ENCODE measurements around the gene MALRD1.
A peak's percentile ranks its signal among the peaks of the same experiment; 100 is the strongest.

MALRD1 gene

GRCh38 chr10:19606968-19607367 lies 558.4 kb downstream of the MALRD1 start:
- H3K27ac Mint-ChIP-seq: no peak overlapping the region
- peaks cover 3% of the 10 kb centered on the region for H3K9me3 Mint-ChIP-seq
- H3K27me3 Mint-ChIP-seq: no peaks in the 10 kb centered on the region
- no peak overlapping the region for H3K4me3 Mint-ChIP-seq
- H3K36me3 Mint-ChIP-seq (ENCODE audit: low read depth): no peaks in the 10 kb centered on the region
- H3K4me1 Mint-ChIP-seq (ENCODE audit: low read depth): no peaks in the 10 kb centered on the region

- H3K27me3 Mint-ChIP-seq: no peaks in the 10 kb centered on the region
- no peak overlapping the region for H3K4me3 Mint-ChIP-seq
Measured at GRCh38 chr10:19611775-19612174, 563.2 kb downstream of the MALRD1 start.

GRCh38 chr10:19616966-19617365 lies 568.4 kb downstream of the MALRD1 start:
- H3K9me3 Mint-ChIP-seq: peaks cover 13% of the 10 kb centered on the region
- no peaks in the 10 kb centered on the region for H3K27me3 Mint-ChIP-seq
- no peaks in the 10 kb centered on the region for H3K36me3 Mint-ChIP-seq (ENCODE audit: low read depth)
- H3K4me1 Mint-ChIP-seq (ENCODE audit: low read depth): no peaks in the 10 kb centered on the region
- H3K27ac Mint-ChIP-seq: no peak overlapping the region
- no peak overlapping the region for H3K4me3 Mint-ChIP-seq

More at GRCh38 chr10:19611775-19612174, 563.2 kb downstream of the MALRD1 start:
- H3K4me1 Mint-ChIP-seq (ENCODE audit: low read depth): no peaks in the 10 kb centered on the region
- H3K36me3 Mint-ChIP-seq (ENCODE audit: low read depth): no peaks in the 10 kb centered on the region
- H3K9me3 Mint-ChIP-seq: peaks cover 11% of the 10 kb centered on the region
- H3K27ac Mint-ChIP-seq: no peak overlapping the region

GRCh38 chr10:19620811-19621210 lies 572.2 kb downstream of the MALRD1 start:
- Mint-ChIP-seq H3K36me3 (ENCODE audit: low read depth) (no peaks in the 10 kb centered on the region), H3K4me1 (ENCODE audit: low read depth) (no peaks in the 10 kb centered on the region), H3K27ac (no peak overlapping the region), H3K4me3 (no peak overlapping the region), H3K27me3 (no peaks in the 10 kb centered on the region), H3K9me3 (peaks cover 5% of the 10 kb centered on the region)

- H3K36me3 Mint-ChIP-seq (ENCODE audit: low read depth): no peaks in the 10 kb centered on the region
- peaks cover 5% of the 10 kb centered on the region for H3K9me3 Mint-ChIP-seq
- no peak overlapping the region for H3K4me3 Mint-ChIP-seq
Measured at GRCh38 chr10:19623321-19623720, 574.7 kb downstream of the MALRD1 start.

GRCh38 chr10:19626156-19626555 lies 577.6 kb downstream of the MALRD1 start:
- Mint-ChIP-seq H3K27ac (no peak overlapping the region), H3K9me3 (no peaks in the 10 kb centered on the region), H3K36me3 (ENCODE audit: low read depth) (no peaks in the 10 kb centered on the region), H3K4me1 (ENCODE audit: low read depth) (no peaks in the 10 kb centered on the region), H3K4me3 (no peak overlapping the region), H3K27me3 (no peaks in the 10 kb centered on the region)

More at GRCh38 chr10:19623321-19623720, 574.7 kb downstream of the MALRD1 start:
- no peaks in the 10 kb centered on the region for H3K27me3 Mint-ChIP-seq
- no peaks in the 10 kb centered on the region for H3K4me1 Mint-ChIP-seq (ENCODE audit: low read depth)
- H3K27ac Mint-ChIP-seq: no peak overlapping the region

GRCh38 chr10:19628767-19629560 lies 580.4 kb downstream of the MALRD1 start:
- Mint-ChIP-seq H3K36me3 (ENCODE audit: low read depth) (no peaks in the 10 kb centered on the region), H3K4me1 (ENCODE audit: low read depth) (no peaks in the 10 kb centered on the region), H3K9me3 (peaks cover 5% of the 10 kb centered on the region), H3K27me3 (no peaks in the 10 kb centered on the region), H3K4me3 (no peak overlapping the region), H3K27ac (no peak overlapping the region)

- no peaks in the 10 kb centered on the region for H3K36me3 Mint-ChIP-seq (ENCODE audit: low read depth)
- peaks cover 5% of the 10 kb centered on the region for H3K9me3 Mint-ChIP-seq
- no peaks in the 10 kb centered on the region for H3K27me3 Mint-ChIP-seq
- H3K4me3 Mint-ChIP-seq: no peak overlapping the region
- H3K4me1 Mint-ChIP-seq (ENCODE audit: low read depth): no peaks in the 10 kb centered on the region
- no peak overlapping the region for H3K27ac Mint-ChIP-seq
Measured at GRCh38 chr10:19629567-19629966, 581.0 kb downstream of the MALRD1 start.

- Mint-ChIP-seq H3K4me3 (no peak overlapping the region), H3K27ac (no peak overlapping the region), H3K27me3 (no peaks in the 10 kb centered on the region), H3K4me1 (ENCODE audit: low read depth) (peaks cover 6% of the 10 kb centered on the region), H3K36me3 (ENCODE audit: low read depth) (no peaks in the 10 kb centered on the region), H3K9me3 (peaks cover 5% of the 10 kb centered on the region)
Measured at GRCh38 chr10:19634163-19634562, 585.6 kb downstream of the MALRD1 start.

GRCh38 chr10:19638182-19638895 lies 589.7 kb downstream of the MALRD1 start:
- no peak overlapping the region for H3K4me3 Mint-ChIP-seq
- no peaks in the 10 kb centered on the region for H3K27me3 Mint-ChIP-seq
- H3K27ac Mint-ChIP-seq: no peak overlapping the region
- no peaks in the 10 kb centered on the region for H3K36me3 Mint-ChIP-seq (ENCODE audit: low read depth)
- H3K9me3 Mint-ChIP-seq: no peaks in the 10 kb centered on the region
- peaks cover 6% of the 10 kb centered on the region for H3K4me1 Mint-ChIP-seq (ENCODE audit: low read depth)

- no peaks in the 10 kb centered on the region for H3K27me3 Mint-ChIP-seq
- peak overlapping the region; percentile 28 for H3K4me3 Mint-ChIP-seq
- H3K36me3 Mint-ChIP-seq (ENCODE audit: low read depth): no peaks in the 10 kb centered on the region
- H3K4me1 Mint-ChIP-seq (ENCODE audit: low read depth): peaks cover 6% of the 10 kb centered on the region
- peaks cover 4% of the 10 kb centered on the region for H3K9me3 Mint-ChIP-seq
- H3K27ac Mint-ChIP-seq: no peak overlapping the region
Measured at GRCh38 chr10:19638896-19639233, 590.3 kb downstream of the MALRD1 start.

- Mint-ChIP-seq H3K9me3 (peaks cover 6% of the 10 kb centered on the region), H3K4me3 (no peak overlapping the region), H3K27ac (no peak overlapping the region), H3K36me3 (ENCODE audit: low read depth) (no peaks in the 10 kb centered on the region), H3K27me3 (no peaks in the 10 kb centered on the region), H3K4me1 (ENCODE audit: low read depth) (peaks cover 6% of the 10 kb centered on the region)
Measured at GRCh38 chr10:19640566-19641263, 592.1 kb downstream of the MALRD1 start.

GRCh38 chr10:19651549-19651948 lies 602.9 kb downstream of the MALRD1 start:
- H3K27ac Mint-ChIP-seq: no peak overlapping the region
- H3K9me3 Mint-ChIP-seq: peaks cover 4% of the 10 kb centered on the region
- no peak overlapping the region for H3K4me3 Mint-ChIP-seq

GRCh38 chr10:19652750-19653149 lies 604.1 kb downstream of the MALRD1 start:
- Mint-ChIP-seq H3K36me3 (ENCODE audit: low read depth) (no peaks in the 10 kb centered on the region), H3K27me3 (no peaks in the 10 kb centered on the region), H3K4me1 (ENCODE audit: low read depth) (no peaks in the 10 kb centered on the region), H3K27ac (no peak overlapping the region), H3K4me3 (no peak overlapping the region), H3K9me3 (peaks cover 4% of the 10 kb centered on the region)

More at GRCh38 chr10:19651549-19651948, 602.9 kb downstream of the MALRD1 start:
- Mint-ChIP-seq H3K4me1 (ENCODE audit: low read depth) (no peaks in the 10 kb centered on the region), H3K27me3 (no peaks in the 10 kb centered on the region), H3K36me3 (ENCODE audit: low read depth) (no peaks in the 10 kb centered on the region)

- Mint-ChIP-seq H3K27me3 (no peaks in the 10 kb centered on the region), H3K9me3 (peaks cover 4% of the 10 kb centered on the region), H3K36me3 (ENCODE audit: low read depth) (no peaks in the 10 kb centered on the region), H3K4me3 (no peak overlapping the region), H3K4me1 (ENCODE audit: low read depth) (no peaks in the 10 kb centered on the region), H3K27ac (no peak overlapping the region)
Measured at GRCh38 chr10:19653931-19654330, 605.3 kb downstream of the MALRD1 start.

Measured in stimulated activated naive CD8-positive, alpha-beta T cell treated with anti-CD3 and anti-CD28 coated beads, Interleukin-15, Interleukin-2, amounts not matched to agents 100 ng/mL and 50 ng/mL, for 24 hours (primary cell).